ENCODE data around the gene EIF3B. TPM values are rescaled to one million over a fixed set of nuclear protein-coding genes. Genes with fewer than 3 reads are reported as not detected.
"Not testable (repeated sequence)": the region's sequence is repeated elsewhere in the genome, so short reads cannot be mapped to it uniquely, and the experiment has no call there.

Gene EIF3B
- total and polyA plus RNA-seq, 12 donors, result 81.4 to 183 (median 110) TPM

GRCh38 chr7:2386964-2387669 is 32.5 kb downstream of the EIF3B start:
- Histone ChIP-seq H3K4me3 (no peak overlapping the region), H3K9me3 (replicated peaks in 1 of 3) (no peaks in the 10 kb centered on the region), H3K36me3 (replicated peaks in 1 of 2) (no peaks in the 10 kb centered on the region), H3K27ac (no peak overlapping the region), H3K4me1 (replicated peaks in 1 of 2) (no peaks in the 10 kb centered on the region), H3K27me3 (no peaks in the 10 kb centered on the region)
- intact Hi-C loops (cut with DNase I), result no loop called here
- TF ChIP-seq, protein P1, sequence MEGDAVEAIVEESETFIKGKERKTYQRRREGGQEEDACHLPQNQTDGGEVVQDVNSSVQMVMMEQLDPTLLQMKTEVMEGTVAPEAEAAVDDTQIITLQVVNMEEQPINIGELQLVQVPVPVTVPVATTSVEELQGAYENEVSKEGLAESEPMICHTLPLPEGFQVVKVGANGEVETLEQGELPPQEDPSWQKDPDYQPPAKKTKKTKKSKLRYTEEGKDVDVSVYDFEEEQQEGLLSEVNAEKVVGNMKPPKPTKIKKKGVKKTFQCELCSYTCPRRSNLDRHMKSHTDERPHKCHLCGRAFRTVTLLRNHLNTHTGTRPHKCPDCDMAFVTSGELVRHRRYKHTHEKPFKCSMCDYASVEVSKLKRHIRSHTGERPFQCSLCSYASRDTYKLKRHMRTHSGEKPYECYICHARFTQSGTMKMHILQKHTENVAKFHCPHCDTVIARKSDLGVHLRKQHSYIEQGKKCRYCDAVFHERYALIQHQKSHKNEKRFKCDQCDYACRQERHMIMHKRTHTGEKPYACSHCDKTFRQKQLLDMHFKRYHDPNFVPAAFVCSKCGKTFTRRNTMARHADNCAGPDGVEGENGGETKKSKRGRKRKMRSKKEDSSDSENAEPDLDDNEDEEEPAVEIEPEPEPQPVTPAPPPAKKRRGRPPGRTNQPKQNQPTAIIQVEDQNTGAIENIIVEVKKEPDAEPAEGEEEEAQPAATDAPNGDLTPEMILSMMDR (IDR thresholded peaks at IDR 0.05), result no peak
- no peak for TF ChIP-seq POLR2A (IDR thresholded peaks at IDR 0.05)
- 84 to 90% (median 86%) methylated on average over 14 to 17 of the region's 17 CpGs for WGBS, 4 donors
- no peak for DNase-seq

GRCh38 chr7:2387897-2388636 is 33.4 kb downstream of the EIF3B start:
- WGBS, 4 donors, result 66 to 79% (median 74%) methylated on average over 8 to 31 of the region's 31 CpGs
- intact Hi-C loops (cut with DNase I), result no loop called here
- no peaks in the 10 kb centered on the region for H3K9me3 ChIP-seq (replicated peaks in 1 of 3)
- no peaks in the 10 kb centered on the region for H3K27me3 ChIP-seq
- TF ChIP-seq POLR2A (IDR thresholded peaks at IDR 0.05), result no peak
- TF ChIP-seq, protein P1 (IDR thresholded peaks at IDR 0.05), result no peak
- peak overlapping the region in 1 of 5 donors; percentile 22 for H3K27ac ChIP-seq
- H3K4me3 ChIP-seq, result no peak overlapping the region
- no peaks in the 10 kb centered on the region for H3K36me3 ChIP-seq (replicated peaks in 1 of 2)
- DNase-seq, result peak in 6 of 7 donors; percentile 43 to 80 (median 66)
- no peaks in the 10 kb centered on the region for H3K4me1 ChIP-seq (replicated peaks in 1 of 2)

- WGBS, 4 donors, result 95 to 100% (median 95%) methylated on average over 4 to 5 of the region's 5 CpGs; no CpG with 5 or more reads in 1 of the 4 donors
- no peak for DNase-seq
- H3K4me1 ChIP-seq (replicated peaks in 1 of 2), result no peaks in the 10 kb centered on the region
- H3K9me3 ChIP-seq (replicated peaks in 1 of 3), result no peaks in the 10 kb centered on the region
- H3K27ac ChIP-seq, result peak overlapping the region in 1 of 5 donors; percentile 22
- TF ChIP-seq, protein P1 (IDR thresholded peaks at IDR 0.05), result no peak
- no peak for TF ChIP-seq POLR2A (IDR thresholded peaks at IDR 0.05)
- no peaks in the 10 kb centered on the region for H3K27me3 ChIP-seq
- H3K36me3 ChIP-seq (replicated peaks in 1 of 2), result no peaks in the 10 kb centered on the region
- no peak overlapping the region for H3K4me3 ChIP-seq
- intact Hi-C loops (cut with DNase I), result no loop called here
Measured at GRCh38 chr7:2388637-2388954, 34.0 kb downstream of the EIF3B start.

GRCh38 chr7:2390020-2390816 is 35.6 kb downstream of the EIF3B start:
- WGBS, 4 donors, result 50 to 60% (median 56%) methylated on average over 12 to 16 of the region's 16 CpGs
- H3K4me3 ChIP-seq; H3K36me3 ChIP-seq (replicated peaks in 1 of 2); intact Hi-C loops (cut with DNase I); H3K9me3 ChIP-seq (replicated peaks in 1 of 3); H3K4me1 ChIP-seq (replicated peaks in 1 of 2); H3K27ac ChIP-seq; H3K27me3 ChIP-seq: not testable (repeated sequence)
- DNase-seq, result peak in 1 of 7 donors; percentile 38

Measured in adrenal gland (tissue), 12 donors.